Right lobe of liver (tissue), 4 donors: ENCODE measurements around the gene VPS4B.

Source experiments
- POLR2A ChIP-seq: fragments of 450-650 bp; IDR thresholded peaks from one replicate; pipeline ENCODE4 v1.6.1; 2017; ENCODE audit warnings: antibody characterized with exemption, mild to moderate bottlenecking
- TF ChIP-seq, protein P1 (sequence below), 4 donors: fragments of 200-600 bp in 3 of 4; fragments of 450-650 bp in 1 of 4; IDR thresholded peaks; one replicate each; pipeline versions ENCODE4 v1.5.1 to v1.8.0; 2016 to 2022; ENCODE audit warnings: antibody characterized with exemption in 4 of 4, mild to moderate bottlenecking in 2 of 4
- donor health status: DM: no; HTN: no; CAD: no.
- donor health status: DM: no; HTN: no; CAD: no.
- donor health status: DM: no; HTN: yes; CAD: no.

DNA sequence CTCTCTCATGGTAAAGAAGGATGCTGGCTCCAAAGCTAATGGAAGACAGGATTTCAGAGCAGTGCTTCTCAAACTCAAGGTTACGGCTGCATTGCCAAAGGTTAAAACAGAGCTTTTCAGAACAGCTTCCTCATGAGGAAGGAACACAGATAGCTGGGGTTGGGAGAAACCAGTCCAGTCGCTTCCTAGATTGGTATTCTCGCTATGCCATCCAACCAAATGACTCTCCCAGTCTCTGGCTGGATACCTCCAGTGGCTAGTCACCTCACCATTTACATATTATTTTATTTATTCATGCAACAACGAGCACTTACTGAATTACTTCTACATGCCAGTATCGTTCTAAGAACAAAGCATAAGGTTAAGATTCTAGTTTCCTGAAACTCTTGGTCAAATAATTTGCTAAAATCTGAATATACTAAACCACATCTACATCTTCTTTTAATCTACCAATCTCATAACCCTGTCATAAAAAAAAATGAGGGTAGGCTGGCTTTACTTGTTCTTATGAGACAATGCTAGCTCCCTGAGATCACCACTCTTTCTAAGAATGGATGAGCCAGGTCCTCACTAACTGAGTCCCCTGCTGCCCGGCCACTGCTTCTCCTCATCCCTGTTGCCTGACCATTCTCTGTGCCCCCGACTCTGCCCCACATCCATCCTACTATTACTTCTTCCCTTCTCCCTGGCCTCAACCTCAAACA, 75.6 kb downstream of the VPS4B start:
- TF ChIP-seq, protein P1, sequence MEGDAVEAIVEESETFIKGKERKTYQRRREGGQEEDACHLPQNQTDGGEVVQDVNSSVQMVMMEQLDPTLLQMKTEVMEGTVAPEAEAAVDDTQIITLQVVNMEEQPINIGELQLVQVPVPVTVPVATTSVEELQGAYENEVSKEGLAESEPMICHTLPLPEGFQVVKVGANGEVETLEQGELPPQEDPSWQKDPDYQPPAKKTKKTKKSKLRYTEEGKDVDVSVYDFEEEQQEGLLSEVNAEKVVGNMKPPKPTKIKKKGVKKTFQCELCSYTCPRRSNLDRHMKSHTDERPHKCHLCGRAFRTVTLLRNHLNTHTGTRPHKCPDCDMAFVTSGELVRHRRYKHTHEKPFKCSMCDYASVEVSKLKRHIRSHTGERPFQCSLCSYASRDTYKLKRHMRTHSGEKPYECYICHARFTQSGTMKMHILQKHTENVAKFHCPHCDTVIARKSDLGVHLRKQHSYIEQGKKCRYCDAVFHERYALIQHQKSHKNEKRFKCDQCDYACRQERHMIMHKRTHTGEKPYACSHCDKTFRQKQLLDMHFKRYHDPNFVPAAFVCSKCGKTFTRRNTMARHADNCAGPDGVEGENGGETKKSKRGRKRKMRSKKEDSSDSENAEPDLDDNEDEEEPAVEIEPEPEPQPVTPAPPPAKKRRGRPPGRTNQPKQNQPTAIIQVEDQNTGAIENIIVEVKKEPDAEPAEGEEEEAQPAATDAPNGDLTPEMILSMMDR (IDR thresholded peaks at IDR 0.05): no peak
- no peak for TF ChIP-seq POLR2A
